ENCODE measurements around the gene SPATS2L.

SPATS2L gene

DNA sequence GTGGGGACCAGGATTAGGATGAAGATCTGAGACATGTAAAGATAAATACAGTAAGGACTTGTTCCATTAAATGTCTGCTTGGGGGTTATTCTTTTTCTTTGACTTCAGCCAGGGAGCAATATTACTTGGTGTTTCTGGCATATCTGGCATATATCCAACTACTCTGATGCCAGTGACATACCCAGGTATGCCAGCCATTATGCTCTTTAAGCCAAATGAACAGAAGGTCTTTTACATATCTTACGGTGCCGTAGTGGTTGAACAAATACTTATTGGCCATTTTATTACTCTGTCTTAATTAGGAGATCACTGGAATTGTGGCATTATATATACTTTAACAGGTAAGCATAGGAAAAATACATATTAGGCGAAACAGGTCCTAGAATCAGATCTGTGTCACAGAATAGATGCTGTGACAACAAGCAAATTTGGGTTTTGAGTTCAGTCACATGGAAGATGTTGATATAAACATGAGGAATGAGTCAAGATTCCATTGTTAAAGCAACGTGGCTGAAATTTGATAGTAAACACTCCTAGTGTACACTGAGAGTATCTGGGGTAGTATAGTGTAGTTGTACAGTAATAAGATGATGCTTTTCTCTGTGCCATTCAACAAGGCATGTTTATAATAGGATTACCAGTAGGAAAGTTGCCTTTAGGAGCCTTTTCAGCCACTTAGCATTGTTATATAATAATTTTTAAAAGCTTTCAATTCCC is 140.8 kb downstream of the SPATS2L start:
- DNase-seq: peak in 1 of 14 donors; percentile 38

DNA sequence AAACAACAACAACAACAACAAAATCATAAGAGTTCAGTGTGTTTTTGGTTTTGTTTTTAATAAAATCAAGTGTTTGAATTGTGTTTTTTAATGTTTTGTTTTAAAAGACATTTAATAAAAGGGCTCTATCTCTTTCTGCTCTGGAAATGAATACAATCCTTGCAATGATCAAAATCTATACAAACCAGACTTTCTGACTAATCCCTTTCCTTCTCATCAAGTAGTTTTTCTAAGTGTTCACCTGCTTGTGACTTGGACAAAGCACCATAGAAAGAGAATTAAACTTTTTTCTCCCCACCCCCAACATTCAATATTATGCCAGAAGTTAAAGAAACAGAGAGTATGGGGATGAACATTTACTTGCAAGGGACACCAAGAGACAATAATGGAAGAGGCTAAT is 142.0 kb downstream of the SPATS2L start:
- DNase-seq: no peak

DNA sequence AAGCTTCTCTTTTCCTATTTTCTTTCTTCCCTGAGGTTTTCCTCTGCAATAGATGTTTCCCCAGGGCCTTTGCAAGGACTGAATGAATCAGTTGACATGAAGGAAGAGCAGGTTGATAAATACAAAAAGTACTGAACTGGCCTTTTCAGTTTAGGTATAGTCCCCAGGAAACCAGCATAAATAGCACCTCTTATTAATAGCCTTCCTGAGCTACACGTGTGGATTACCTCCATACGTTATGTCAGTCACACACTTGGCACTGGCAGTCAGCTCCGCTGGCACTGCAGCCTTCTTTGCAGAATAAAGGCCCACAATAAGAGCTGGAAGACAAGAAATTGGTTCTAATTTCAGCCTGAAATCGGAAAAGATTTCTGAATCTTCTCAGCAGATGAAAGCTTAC is 142.7 kb downstream of the SPATS2L start:
- DNase-seq: no peak

DNA sequence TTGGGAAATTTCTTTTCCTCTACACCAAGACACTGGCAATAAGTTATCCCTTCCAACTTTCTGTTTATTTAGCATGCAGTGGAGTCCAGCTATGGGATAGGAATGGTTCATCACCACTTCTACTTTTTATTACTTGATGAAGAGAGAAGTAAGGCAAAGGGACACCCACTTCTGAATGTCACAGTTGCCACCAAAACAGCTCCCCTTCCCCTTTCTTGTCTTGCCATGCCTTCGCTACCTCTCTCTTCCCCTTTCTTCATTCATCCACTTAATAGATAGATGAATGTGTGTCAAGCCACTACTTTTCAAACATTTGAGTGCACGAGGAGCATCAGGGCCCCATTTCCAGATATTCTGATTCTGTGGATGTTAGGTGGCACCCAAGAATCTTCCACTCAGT is 143.8 kb downstream of the SPATS2L start:
- no peak for DNase-seq

DNA sequence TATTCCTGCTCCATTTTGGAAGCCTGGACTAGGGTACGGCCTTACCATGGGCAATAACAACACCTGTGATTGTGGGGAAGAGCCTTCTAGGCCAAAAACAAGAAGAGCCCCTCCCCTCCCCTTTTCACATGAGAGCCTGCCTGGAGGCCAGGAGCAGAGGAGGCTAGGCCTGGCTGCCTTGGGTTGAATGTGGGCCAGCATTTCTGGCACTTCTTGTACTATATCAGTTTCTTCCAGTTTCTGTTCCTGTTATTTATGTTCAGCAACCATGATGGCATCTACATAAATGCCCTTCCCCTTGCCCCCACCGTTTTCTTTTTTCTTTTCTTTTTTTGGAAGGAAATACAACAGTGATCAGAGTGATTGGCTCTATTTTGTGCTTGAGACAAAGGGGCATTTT is 145.0 kb downstream of the SPATS2L start:
- DNase-seq: no peak

DNA sequence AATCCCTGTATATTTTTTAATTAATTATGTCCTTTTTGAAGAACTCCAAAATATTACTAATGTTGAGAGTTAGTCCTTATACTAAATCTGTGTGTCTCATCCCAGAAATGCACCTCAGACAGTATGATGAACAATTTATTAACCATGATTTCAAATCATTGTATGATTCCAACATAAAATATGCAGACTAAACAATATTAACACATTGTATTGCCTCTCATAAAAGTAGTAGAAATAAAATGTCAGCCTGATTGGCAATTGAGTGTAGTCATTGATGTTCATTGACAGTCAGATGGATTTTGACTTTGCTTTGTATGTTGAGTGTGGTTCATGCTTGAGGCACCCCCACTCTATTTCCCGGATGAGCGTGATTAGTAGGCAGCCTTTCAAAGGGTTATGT is 145.9 kb downstream of the SPATS2L start:
- no peak for DNase-seq

DNA sequence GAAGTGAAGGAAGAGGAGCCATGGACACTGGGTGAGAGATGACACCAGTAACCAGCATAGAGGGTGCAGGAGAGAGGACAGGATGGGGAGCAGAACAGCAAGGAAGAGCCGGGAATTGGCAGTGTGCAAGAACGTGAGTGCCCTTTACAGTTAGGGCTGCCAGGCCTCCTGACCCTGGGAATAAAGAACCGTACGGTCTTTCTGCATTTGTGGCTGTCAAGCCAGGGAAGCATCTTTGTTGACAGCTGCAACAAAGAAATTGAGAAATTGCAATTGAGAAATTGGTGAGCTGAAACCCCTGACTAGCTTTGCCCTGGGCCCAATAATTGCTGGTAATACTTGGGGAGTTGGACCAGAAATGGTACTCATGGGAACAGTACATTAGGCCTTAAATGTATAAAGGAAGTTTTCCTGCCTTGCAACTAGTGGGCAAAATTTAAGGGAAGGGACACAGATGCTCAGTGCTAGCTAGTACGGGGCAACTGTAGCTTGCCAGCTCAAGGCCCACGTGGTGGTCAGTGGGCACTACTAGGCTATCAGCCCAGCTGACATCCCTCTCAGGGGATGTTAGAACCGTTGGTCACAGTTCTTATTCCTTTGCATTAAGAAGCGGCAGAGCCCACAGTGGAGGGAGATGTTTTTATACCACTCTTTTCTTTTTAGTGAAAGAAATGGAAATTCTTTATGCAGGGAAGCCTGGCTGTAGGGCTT is 146.8 kb downstream of the SPATS2L start:
- no peak for DNase-seq

DNA sequence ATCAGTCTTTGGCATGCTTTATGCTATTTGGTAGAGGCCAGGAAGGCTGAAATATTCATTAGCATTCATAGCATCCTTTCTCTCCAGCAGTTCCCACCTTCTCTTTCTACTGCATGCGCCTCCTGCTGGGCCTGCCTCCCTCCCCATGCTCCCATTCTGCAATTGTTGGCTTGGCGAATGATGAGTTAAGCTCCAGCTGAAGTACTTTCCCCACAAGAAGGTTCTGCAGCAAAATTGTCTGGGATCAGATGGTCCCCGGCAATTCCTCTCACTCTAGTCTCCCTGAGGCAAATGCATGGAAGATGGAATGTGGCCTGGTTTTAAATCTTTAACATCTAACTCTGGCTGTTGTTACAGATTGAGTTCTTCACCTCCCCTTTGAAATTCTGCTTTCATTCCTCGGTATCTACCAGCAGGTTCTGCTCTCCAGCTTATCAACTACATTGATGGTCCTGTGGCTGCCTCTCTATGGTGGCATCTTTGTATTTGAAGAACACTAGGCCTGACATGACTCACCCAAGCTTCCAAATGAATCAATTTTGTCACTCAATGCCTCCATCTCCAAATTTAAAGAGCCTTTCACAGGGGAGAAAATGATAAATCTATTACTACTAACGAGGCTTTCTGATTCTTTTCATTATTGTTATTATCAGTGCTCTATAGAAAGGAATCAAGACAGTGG is 147.5 kb downstream of the SPATS2L start:
- no peak for DNase-seq

DNA sequence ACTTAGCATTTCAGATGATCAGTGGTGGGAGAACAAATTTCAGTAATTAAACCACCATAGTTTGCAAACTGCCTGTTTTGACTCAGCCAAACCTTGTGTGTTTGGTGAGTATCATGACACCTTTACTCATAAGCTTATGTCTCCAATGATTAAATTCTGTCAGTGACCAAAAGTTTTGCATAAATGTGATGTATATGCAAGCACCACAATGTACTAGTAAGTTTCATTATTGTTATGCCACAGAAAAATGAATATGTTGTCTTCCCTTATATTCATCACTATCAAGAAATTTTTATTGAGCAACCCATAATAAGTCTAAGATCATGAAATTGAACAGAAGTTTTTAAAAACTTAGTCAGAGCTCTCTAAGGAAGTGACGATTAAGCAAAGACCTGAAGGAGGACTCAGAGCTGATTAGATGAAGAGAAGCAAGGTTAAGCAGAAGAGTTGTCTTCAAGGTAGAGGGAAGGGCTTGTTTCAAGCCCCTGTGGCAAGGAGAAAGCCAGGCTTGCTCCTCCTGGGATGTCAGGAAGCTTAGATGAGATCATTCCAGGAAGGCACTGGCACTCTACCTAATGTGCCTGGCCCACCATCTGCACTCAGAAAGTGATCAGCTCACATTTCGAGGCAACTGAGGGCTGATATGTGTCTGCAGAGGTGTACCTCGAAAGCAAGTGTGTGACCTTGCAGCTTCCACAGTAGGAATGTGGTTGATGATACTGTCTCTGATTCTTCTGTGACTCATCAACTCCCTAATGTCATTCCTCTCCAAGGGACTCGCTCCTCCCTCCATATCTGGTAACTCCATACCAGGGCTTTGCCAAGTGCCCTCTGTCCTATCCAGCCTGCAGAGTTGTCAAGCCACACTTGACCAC is 148.7 kb downstream of the SPATS2L start:
- no peak for DNase-seq

DNA sequence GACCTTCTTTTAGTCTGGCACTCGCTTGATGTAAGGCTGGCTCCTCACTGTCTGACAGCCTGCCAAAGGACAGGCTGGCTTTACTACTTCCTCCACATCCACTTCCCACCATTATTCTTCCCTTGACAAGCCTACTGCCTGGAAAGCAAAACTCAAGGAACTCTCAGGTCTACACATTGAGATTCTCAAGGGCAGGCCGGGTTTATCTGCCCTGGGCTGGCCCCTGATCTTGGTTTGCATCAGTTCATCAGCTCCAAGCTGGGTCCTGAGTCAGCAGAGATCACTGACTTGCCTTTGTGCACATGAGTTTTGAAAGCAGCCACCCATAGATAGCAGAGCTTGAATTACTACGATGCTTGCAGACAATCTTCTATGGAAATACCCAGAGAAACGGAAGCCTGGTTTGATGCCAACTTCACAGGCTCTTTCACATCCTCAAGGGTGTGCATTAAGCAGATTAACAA is 149.5 kb downstream of the SPATS2L start:
- DNase-seq: peak in 2 of 14 donors; percentile 16 to 32

DNA sequence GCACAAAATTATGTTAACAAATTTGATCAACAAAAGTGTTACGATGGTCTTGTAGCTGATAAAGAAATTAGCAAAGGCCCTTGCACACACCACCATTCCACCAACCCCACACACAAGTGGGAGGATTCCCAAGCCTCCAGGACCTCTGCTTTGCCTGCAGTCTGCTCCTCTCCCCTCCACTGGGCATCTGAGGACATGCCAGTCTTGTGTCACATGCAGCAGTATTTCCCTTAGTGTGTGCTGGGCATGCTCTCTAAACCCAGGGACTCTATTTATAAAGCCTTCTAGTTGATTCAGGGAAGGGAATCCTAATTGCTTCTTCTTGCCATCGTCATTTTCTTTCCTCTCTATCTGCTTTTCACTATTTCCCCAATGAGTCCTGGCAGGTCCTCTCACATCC is 150.1 kb downstream of the SPATS2L start:
- DNase-seq: peak in 1 of 14 donors; percentile 20

DNA sequence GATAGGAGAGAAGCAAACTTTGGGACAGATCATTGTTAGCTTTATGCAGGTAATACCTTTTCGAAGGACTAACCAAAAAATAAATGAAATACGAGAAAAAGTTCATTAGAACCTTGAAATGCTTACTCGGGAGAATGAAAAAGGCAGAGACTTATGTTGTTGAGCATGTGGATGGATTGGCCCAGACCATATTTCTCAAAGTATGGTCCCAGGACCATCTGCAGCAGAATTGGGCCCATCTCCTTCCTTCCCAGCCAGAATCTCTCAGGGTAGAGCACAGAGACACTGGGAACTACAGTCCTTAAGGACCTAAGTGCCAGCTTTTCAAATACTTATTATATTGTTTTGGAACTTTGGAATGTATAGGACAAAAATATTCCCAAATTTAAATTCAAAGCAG is 152.6 kb downstream of the SPATS2L start:
- DNase-seq: no peak

DNA sequence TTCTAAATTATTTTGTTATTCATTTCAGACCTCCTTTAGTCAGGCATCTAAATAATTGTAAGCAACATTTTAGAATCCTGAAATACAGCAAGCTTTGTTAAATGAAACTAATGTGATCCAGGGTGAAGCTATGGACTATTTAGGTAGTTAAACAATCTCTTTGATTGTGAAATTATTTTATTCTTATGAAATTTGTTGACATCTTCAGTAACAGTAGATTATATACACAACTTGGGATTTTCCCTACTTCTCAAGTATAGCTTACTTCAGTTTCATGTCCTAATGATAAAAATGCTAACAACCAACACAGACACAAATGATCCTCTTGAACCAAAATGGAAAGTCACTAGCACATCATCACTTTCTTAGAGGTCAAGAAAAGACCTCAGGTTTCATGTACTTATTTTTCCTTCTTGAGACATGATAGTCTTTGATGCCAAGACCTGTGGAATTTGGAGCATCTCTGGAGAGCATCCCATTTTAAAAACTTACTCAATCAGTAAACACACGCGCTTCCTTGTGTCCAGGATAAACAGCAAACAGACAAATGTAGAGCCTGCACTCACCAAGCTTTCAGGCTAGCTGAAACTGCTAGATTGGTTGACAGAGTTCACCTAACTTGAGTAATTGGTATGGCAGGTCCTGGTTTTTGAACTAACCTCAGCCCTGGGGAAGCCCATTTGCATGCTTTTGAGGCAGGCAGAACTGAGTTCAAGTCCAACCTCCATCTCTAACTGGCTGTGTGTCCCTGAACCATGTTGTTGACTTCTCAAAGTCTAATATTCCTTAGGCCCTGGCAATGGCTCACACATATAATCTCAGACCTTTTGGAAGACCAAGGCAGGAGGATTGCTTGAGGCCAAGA is 155.6 kb downstream of the SPATS2L start:
- DNase-seq: no peak

DNA sequence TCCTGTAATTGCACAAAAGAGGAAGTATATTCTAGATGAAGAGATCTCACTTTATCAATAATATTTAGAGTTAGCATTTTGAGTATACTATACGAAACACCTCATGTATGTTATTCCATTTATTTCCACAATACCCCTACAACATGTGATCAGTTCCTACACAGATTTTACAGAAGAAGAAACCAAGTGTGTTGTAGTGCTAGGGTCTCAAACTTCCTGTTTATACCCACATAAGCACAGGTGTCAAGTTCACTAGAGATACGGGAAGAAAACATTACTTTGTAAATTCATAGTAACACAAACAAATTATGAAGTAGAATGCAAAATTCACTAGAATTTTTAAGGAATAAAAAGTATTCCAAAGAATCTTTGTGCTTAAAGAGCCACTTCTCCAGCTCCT is 157.0 kb downstream of the SPATS2L start:
- no peak for DNase-seq

DNA sequence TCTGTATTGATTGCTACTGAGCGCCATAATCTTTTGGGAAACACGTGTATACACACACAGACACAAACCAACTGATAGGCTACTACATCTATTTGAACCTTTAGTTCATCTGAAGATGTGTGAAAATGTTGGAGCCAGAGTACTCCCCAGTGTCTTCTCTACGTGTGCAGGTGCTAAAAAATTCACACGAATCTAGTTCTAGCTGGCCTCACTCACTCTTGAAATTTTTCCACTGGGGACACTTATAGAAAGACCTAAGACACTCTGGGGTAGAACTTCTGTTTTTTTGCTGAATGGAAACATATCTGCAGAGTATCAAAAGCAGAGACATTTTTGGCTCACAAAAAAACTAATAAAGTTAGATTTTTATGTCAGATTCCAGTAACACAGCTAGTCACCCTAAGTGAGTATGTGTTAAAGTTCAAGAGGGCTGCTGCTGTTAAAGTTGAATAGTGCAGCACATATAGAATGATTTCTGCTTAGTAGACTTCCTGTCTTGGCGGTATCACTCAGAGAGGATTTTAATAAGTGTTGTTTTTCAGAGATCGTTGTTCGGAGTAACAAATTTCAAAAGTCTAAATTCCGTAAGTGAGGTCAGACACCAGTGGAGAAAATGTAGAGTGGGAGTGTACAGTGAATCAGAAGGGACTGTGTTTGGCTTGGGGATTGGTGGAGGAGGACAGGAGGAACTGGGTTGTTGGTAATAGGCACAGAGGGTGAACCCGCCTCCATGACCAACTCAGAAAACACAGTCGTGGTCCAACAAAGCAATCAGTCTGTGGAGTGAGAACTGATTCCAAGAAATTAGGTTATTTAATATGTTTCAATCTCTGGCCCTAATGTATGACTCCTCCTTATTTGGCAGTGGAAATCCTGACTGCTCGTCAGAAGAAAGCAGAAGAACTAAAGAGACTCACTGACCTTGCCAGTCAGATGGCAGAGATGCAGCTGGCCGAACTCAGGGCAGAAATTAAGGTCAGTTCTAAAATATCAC is 160.2 kb downstream of the SPATS2L start:
- peak in 3 of 14 donors; percentile 10 to 36 (median 27) for DNase-seq

DNA sequence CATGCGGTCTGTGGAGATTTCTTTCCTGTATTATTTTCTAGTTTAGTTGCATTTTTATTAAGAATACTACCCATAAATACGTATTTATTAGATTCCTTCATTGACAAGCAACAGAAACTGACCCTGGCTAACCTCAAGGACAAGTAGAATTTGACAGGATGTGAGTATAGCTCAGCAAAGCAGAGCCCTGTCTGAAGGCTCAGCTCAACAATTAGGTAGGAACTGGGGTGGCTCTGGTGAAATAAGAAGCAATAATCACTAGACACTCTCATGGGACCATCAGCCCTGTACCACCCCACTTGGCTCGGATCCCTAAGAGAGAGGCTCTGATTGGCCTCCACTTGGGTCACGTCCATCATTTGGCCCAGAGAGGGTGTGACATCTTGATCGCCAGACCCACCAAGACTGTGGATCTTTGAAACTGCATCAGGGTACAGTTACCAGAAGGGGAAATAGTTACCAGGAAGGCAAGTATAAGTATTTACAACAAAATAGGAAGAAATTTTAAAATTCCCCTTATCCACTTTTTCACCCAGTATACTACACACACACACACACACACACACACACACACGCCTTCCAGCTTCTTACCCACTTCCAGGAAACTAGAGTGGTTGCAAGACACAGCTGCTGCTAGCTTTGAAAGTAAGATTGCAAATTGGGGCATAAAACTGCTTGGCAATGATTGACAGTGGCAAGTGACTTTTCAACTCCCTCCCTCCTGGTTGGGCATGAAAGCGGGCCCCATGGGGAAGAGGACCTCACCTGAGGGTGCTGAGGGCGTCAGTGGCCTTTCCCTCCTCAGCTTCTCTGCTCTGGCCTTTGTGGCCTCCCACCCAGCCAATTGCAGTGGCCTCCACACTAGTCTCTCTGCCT is 161.6 kb downstream of the SPATS2L start:
- peak in 1 of 14 donors; percentile 22 for DNase-seq

DNA sequence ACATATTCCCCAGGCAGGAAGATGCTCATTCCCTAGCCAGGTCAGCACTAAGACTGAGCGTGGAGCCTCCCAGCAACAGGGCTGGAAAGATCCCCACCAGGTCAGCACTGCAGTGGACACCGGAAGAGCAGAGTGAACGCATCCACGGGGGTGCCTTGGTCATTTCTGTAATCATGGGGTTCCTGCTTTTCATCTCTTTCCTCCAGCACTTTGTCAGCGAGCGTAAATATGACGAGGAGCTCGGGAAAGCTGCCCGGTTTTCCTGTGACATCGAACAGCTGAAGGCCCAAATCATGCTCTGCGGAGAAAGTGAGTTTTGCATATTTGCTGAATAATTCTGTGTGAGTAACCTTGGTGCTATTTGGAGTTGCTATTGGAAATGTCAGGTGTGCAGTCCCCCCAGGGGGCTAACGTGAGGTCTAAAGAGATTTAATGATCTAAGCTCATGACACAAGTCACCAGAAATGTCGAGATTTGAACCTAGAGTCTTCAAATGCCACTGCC is 163.3 kb downstream of the SPATS2L start:
- peak in 6 of 14 donors; percentile 37 to 70 (median 41) for DNase-seq

DNA sequence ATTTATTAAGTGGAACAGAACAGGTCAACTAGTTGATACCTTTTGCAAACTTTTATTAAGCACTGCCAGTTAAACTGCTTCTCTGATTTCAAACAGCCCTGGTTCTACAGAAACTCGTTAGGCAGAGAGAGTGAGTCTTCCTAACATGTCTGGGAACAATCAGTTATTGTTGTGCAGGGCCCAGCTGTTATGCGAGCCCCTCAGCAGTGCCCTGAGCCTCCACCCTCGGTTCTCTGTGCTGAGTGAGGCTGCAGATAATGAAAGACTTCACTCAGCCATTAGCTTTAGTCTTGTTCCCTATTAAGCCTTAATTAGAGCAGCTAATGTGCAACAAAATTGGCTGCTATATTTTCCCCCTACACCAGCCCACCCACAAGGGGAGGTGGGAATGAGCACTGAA is 163.7 kb downstream of the SPATS2L start:
- peak in 8 of 14 donors; percentile 31 to 83 (median 42) for DNase-seq

Data from C1 segment of cervical spinal cord (tissue), 14 donors.